B cell (primary cell): ENCODE results near the gene SLC12A3. TPM values are rescaled to one million over a fixed set of nuclear protein-coding genes. Genes with fewer than 3 reads are reported as not detected.
A peak's percentile ranks its signal among the peaks of the same experiment; 100 is the strongest.

ENCODE experiments used
- ATAC-seq: fragments of 200-7000 bp; cut with Tn5 transposase; one replicate; pipeline ENCODE4 v1.10.0; 2021; ENCODE audit warnings: low read depth, mild to moderate bottlenecking, moderate number of reproducible peaks, moderate library complexity
- CTCF ChIA-PET: fragments of 350-600 bp; sonication (Branson Sonifier 250); formaldehyde crosslinking; loops from one replicate; lab custom pipeline; 2021; ENCODE audit warnings: antibody characterized with exemption, inconsistent platforms; lab: Charles Lee
- POLR2A ChIA-PET: fragments of 350-600 bp; sonication (Branson Sonifier 250); formaldehyde crosslinking; loops from one replicate; lab custom pipeline; 2021; ENCODE audit warnings: antibody characterized with exemption; lab: Charles Lee
- DNase-seq: peaks from one replicate; pipeline ENCODE4 v3.0.0; 2013
- H2AFZ ChIP-seq: 2 replicates; pipeline ENCODE4 v1.6.1; 2012; ENCODE audit warnings: mild to moderate bottlenecking, low read depth, low read length; ENCODE audit not compliant: insufficient read depth, poor library complexity, severe bottlenecking
- H3K27ac ChIP-seq, 2 donors: 1 replicate in 1 of 2; 2 replicates in 1 of 2; pipeline ENCODE4 v1.5.1; 2012 to 2013; ENCODE audit warnings: low read length in 2 of 2, mild to moderate bottlenecking in 2 of 2, moderate library complexity in 1 of 2
- H3K27me3 ChIP-seq, 4 experiments: fragments of 200-600 bp in 1 of 4; sonication (generic) in 1 of 4; replicated peaks in 1 of 4; 1 replicate in 2 of 4; 2 replicates in 2 of 4; pipeline versions ENCODE4 v1.6.1 to v1.7.0; 2013 to 2016; ENCODE audit warnings: low read length in 3 of 4, mild to moderate bottlenecking in 2 of 4, mixed read lengths in 1 of 4, moderate library complexity in 1 of 4; ENCODE audit not compliant: insufficient read depth in 4 of 4, control insufficient read depth in 3 of 4; ENCODE audit errors: control extremely low read depth in 1 of 4
- H3K36me3 ChIP-seq, 2 experiments: replicated peaks in 1 of 2; 1 replicate in 1 of 2; 2 replicates in 1 of 2; pipeline versions ENCODE4 v1.6.1 to v1.7.1; 2013; ENCODE audit warnings: low read length in 1 of 2; ENCODE audit not compliant: insufficient read depth in 2 of 2, control insufficient read depth in 1 of 2; ENCODE audit errors: control extremely low read depth in 1 of 2, extremely low read depth in 1 of 2
- H3K4me1 ChIP-seq, 2 donors: fragments of 200-600 bp in 1 of 2; sonication (generic) in 1 of 2; 1 replicate in 1 of 2; 2 replicates in 1 of 2; pipeline versions ENCODE4 v1.5.1 to v1.6.1; 2013 to 2017; ENCODE audit warnings: low read length in 2 of 2; ENCODE audit not compliant: control insufficient read depth in 2 of 2, insufficient read depth in 2 of 2
- H3K4me2 ChIP-seq: replicated peaks from 2 replicates; pipeline ENCODE3; 2012; ENCODE audit warnings: mild to moderate bottlenecking, low read depth, low read length; ENCODE audit not compliant: poor library complexity, severe bottlenecking
- H3K4me3 ChIP-seq, 5 experiments: fragments of 200-600 bp in 1 of 5; sonication (generic) in 1 of 5; 1 replicate in 3 of 5; 2 replicates in 2 of 5; pipeline versions ENCODE4 v1.5.1 to v1.7.0; 2011 to 2016; ENCODE audit warnings: low read length in 4 of 5, mild to moderate bottlenecking in 4 of 5, low read depth in 2 of 5, control low read depth in 1 of 5, moderate library complexity in 1 of 5; ENCODE audit not compliant: insufficient read depth in 1 of 5; ENCODE audit errors: control extremely low read depth in 1 of 5, extremely low read depth in 1 of 5
- H3K79me2 ChIP-seq: fragments of 200-600 bp; sonication (generic); one replicate; pipeline ENCODE4 v1.6.0; 2016; ENCODE audit warnings: low read length; ENCODE audit not compliant: control insufficient read depth, insufficient read depth
- H3K9ac ChIP-seq: fragments of 200-600 bp; sonication (generic); 2 replicates; pipeline ENCODE4 v1.6.1; 2017; ENCODE audit warnings: mild to moderate bottlenecking, low read length, moderate library complexity
- H3K9me3 ChIP-seq, 3 donors: one replicate each; pipeline versions ENCODE4 v1.6.1 to v1.7.1; 2013; ENCODE audit warnings: low read length in 2 of 3; ENCODE audit not compliant: control insufficient read depth in 2 of 3, insufficient read depth in 1 of 3; ENCODE audit errors: control extremely low read depth in 1 of 3
- H4K20me1 ChIP-seq: 2 replicates; pipeline ENCODE4 v1.6.0; 2012; ENCODE audit warnings: mild to moderate bottlenecking, low read length; ENCODE audit not compliant: insufficient read depth, control insufficient read depth, poor library complexity, severe bottlenecking
- H3K27ac Mint-ChIP-seq: one replicate; pipeline ENCODE4 v1.8.0; 2021; ENCODE audit warnings: mixed read lengths
- H3K27me3 Mint-ChIP-seq: one replicate; pipeline ENCODE4 v1.8.0; 2021; ENCODE audit warnings: mixed read lengths
- H3K4me1 Mint-ChIP-seq: one replicate; pipeline ENCODE4 v1.8.0; 2021; ENCODE audit warnings: mixed read lengths
- H3K4me3 Mint-ChIP-seq: one replicate; pipeline ENCODE4 v1.8.0; 2021; ENCODE audit warnings: mixed read lengths
- H3K9me3 Mint-ChIP-seq: one replicate; pipeline ENCODE4 v1.8.0; 2022; ENCODE audit warnings: mixed read lengths; ENCODE audit not compliant: insufficient read depth
- CTCF ChIP-seq: fragments of 200-600 bp; IDR thresholded peaks from one replicate; pipeline ENCODE4 v1.8.0; 2022; ENCODE audit warnings: antibody characterized with exemption, mild to moderate bottlenecking
- EZH2 ChIP-seq: IDR thresholded peaks from 2 replicates; pipeline ENCODE4 v1.6.1; 2012; ENCODE audit warnings: borderline replicate concordance, low read depth, mild to moderate bottlenecking, moderate library complexity, low read length; ENCODE audit not compliant: insufficient read depth, poor library complexity, severe bottlenecking
- WGBS: methylation state at CpG from one replicate; pipeline ENCODE4 v1.1.5; 2013; ENCODE audit warnings: missing lambda C conversion rate; ENCODE audit not compliant: insufficient coverage; 5-methylcytosine and 5-hydroxymethylcytosine counted together
- intact Hi-C: fragments of 100-400 bp; cut with micrococcal nuclease; formaldehyde crosslinking; loops from one replicate; pipeline ENCODE4 v1.10.0; 2022
- polyA plus RNA-seq: library from polyadenylated mRNA; depleted of rRNA; stranded (reverse); fragments of >200 nt; gene quantifications from 2 replicates; pipeline ENCODE4 v1.2.3, GENCODE V29; 2012
- total RNA-seq, 2 donors: library from RNA; stranded (reverse); fragments of 120-200 nt in 1 of 2; gene quantifications; 1 replicate in 1 of 2; 2 replicates in 1 of 2; pipeline versions ENCODE4 v1.2.3 to v1.2.4, GENCODE V29; 2013 to 2022

Gene SLC12A3
- total and polyA plus RNA-seq, 2 donors (not counting 1 experiment from before 2014, with no cell fraction given): 1.3 to 4.9 TPM

GRCh38 chr16:56848029-56848936, 16.7 kb upstream of the SLC12A3 start:
- Histone ChIP-seq H3K79me2 (no peaks in the 10 kb centered on the region), H4K20me1 (no peaks in the 10 kb centered on the region), H3K27ac (peak overlapping the region; percentile 39 to 65), H3K36me3 (peaks cover 6 to 16% of the 10 kb centered on the region in 2 experiments), H3K4me3 (no peak overlapping the region), H3K4me2 (no peak overlapping the region), H3K9me3 (peaks cover 0 to 7% (median 0%) of the 10 kb centered on the region in 3 donors), H3K9ac (no peak overlapping the region), H3K4me1 (peaks cover 0 to 18% of the 10 kb centered on the region in 2 donors), H2AFZ (no peak overlapping the region), H3K27me3 (no peaks in the 10 kb centered on the region)
- WGBS: 93% methylated on average over 8 of the region's 11 CpGs
- no peak for ATAC-seq
- Mint-ChIP-seq H3K27ac (peak overlapping the region; percentile 78), H3K4me1 (peaks cover 19% of the 10 kb centered on the region), H3K4me3 (no peak overlapping the region), H3K27me3 (no peaks in the 10 kb centered on the region), H3K9me3 (no peaks in the 10 kb centered on the region)
- ChIA-PET POLR2A (interaction anchor here (0.7 kb wide), 1 partner anchor 83 kb away, joined by 3 read pairs; no protein-coding TSS in a partner anchor), CTCF (interaction anchor here (1.5 to 2.8 kb wide), 2 partner anchors 18 to 19 kb away, joined by 3 to 9 read pairs; no protein-coding TSS in a partner anchor)
- DNase-seq: no peak
- no peak for TF ChIP-seq EZH2
- no peak for TF ChIP-seq CTCF
- intact Hi-C loops: no loop called here
